GM19395 (cell line): ENCODE measurements around the gene SLC47A1.
"Not testable (repeated sequence)": the region's sequence is repeated elsewhere in the genome, so short reads cannot be mapped to it uniquely, and the experiment has no call there.

ENCODE experiments used
- ATAC-seq: cut with Tn5 transposase; IDR thresholded peaks from one replicate; pipeline ENCODE4 v1.9.1; 2021; ENCODE audit warnings: mild to moderate bottlenecking, moderate library complexity; ENCODE audit not compliant: unreplicated experiment

Gene SLC47A1

GRCh38 chr17:19519388-19520291 lies 14.0 kb upstream of the SLC47A1 start:
- not testable (repeated sequence) for ATAC-seq

DNA sequence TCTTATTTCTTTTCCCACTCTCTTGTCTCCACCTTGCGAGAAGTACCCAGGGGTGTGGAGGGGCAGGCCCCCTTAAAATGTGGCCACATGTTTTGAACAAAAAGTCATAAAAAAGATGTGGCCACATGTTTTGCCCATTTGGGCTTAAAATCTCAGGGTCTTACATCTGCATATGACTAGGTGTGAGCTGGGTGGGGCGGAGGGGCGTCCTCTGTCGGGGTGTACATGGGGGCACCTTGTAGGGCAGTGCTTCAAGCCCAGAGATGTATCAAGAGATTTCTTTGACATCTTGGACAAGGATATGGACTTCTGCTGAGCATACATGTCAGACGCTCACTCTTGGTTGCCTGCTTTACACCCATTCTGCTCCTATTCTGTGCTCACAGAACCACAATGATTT lies 13.0 kb upstream of the SLC47A1 start:
- ATAC-seq: no peak

DNA sequence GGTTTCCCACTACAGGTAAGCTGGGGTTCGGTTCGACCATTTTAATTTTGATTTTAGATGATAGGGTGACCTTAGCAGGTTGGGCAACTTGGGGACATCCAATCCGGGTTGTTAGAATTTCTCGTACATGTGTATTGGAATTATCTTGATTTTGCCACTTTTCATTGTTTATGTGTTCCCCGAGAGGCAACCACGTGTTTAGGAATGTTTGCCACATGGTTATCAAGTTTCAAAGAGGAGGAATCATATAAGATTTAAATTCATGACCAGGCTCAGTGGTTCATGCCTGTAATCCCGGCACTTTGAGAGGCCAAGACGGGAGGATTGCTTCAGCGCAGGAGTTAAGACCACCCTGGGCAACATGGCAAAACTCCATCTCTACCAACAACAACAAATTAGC lies 10.0 kb upstream of the SLC47A1 start:
- no peak for ATAC-seq

DNA sequence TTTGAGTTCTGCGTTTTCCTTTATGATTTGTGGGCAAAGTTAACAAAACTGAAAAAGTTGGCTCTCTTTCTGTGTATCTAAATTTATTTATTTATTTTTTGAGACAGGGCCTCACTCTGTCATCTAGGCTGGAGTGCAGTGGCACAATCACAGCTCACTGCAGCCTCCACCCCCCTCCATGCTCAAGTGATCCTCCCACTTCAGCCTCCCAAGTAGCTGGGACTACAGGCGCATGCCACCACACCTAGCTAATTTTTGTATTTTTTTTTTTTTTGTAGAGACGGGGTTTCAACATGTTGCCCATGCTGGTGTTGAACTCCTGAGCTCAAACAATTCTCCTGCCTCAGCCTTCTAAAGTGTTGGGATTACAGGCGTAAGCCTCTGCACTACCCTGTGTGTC lies 6.7 kb upstream of the SLC47A1 start:
- ATAC-seq: not testable (repeated sequence)

DNA sequence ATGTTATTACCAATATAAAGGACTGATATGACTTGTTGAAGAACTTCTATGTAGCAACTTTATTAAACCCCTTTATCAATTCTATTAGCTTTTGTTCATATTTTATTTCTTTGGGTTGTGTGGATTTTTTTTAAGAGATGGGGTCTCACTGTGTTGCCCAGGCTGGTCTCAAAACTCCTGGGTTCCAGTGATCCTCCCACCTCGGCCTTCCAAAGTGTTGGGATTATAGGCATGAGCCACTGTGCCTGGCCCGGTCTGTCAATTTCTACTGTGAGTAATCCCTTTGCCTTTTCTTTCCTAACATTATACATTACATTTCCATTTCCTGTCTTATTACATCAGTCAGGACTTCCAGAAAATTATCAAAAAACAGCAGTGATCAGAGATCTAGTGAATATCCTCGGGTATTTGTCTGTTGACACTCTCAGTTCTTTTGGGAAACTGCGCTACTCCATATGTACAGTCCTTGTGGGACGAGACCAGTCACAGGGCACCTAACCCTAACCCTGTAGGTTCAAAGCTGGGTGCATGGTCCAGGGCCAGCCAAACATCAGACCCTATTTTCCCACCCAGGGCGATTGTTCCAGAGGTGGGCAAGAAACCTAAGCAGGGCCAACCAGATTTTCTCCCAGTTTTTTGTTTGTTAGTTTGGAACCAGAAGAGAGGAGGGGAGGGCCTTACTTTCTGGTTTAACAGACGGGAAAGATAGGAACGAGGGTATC lies 1.7 kb upstream of the SLC47A1 start:
- no peak for ATAC-seq

GRCh38 chr17:19533036-19533717 lies 477 bp upstream of the SLC47A1 start:
- ATAC-seq: no peak

DNA sequence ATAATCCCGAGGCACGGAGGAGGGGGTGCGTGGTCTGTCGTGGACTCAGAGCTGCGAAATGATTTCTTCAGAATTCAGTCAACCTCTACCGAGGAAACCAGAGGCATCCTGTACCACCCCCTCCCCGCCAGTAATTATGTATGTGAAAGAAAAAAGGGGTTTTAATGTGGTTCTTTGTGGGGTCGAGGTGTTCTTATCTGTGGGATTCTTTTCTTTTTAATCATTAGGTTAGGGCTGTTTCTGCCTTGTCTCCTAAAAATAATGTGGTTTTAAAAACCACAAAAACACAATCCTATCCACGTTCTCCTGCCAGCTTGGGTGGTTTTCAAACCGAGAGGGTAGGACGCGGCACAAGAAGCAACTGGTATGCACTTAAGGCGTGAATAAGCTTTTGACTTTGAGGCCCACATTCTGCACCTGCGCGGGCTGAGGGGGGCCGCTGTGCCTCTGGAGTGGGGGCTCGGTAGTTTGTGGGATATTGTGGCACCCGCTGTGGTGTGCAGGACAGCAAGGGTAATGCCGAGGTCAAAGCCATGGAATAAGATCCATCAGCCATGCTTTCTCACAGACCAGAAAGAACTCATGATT lies 1.0 kb downstream of the SLC47A1 start:
- ATAC-seq: no peak

DNA sequence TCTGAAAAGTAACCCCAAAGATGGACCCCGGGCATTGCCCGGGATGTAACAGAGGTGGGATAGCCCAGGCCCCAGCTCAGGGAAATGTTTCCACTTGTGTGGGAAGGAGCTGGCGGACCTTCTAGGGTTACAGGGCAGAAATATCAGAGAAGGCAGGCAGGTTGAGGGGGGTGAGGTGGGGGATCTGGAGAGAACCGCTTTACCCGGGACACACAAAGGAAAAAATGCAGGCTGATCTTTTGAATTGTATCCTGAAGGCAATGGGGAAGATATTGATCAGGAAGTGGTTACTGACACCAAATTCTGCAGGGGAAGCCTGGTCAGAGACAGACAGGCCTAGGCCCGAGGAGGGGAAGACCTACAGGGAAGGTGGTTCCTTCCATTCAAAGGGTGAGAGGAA lies 3.5 kb downstream of the SLC47A1 start:
- ATAC-seq: no peak

GRCh38 chr17:19538095-19539039 lies 4.7 kb downstream of the SLC47A1 start:
- ATAC-seq: no peak

DNA sequence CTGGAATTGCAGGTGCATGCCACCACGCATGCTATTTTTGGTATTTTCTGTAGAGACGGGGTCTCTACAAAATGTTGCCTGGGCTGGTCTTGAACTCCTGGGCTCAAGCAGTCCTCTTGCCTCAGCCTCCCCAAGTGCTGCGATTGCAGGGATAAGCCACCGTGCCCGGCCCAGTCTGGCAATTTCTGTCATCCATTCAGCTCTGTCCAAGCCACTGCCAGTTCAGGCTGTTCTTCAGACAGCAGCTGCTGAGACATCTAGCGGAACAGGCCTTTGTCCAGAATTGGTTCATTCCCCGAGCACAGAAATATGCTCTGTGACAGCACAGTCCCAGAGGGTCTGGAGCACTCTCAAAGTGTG lies 5.4 kb downstream of the SLC47A1 start:
- no peak for ATAC-seq

GRCh38 chr17:19539841-19540311 lies 6.2 kb downstream of the SLC47A1 start:
- ATAC-seq: no peak

- ATAC-seq: no peak
These were observed 7.2 kb downstream of the SLC47A1 start for GRCh38 chr17:19540706-19541370.

GRCh38 chr17:19541445-19541844 lies 7.8 kb downstream of the SLC47A1 start:
- ATAC-seq: no peak

DNA sequence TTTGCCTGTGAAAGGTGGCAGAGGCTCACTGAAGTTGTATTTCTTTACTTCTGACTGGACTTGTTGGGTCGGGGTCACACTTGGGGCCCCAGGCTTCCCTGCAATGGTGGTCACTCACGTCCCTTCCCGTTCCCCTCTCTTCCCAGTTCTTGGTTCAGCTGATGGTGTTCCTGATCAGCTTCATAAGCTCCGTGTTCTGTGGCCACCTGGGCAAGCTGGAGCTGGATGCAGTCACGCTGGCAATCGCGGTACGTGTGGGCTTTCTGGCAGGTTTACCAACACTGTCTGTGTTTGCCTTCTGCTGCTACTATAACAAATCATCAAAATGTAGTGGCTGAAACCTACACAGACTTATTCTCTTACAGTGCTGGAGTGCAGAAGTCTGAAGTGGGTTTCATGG lies 8.6 kb downstream of the SLC47A1 start:
- no peak for ATAC-seq

- ATAC-seq: no peak
These were observed 10.7 kb downstream of the SLC47A1 start for GRCh38 chr17:19544366-19544765.

GRCh38 chr17:19546289-19547065 lies 12.8 kb downstream of the SLC47A1 start:
- no peak for ATAC-seq

DNA sequence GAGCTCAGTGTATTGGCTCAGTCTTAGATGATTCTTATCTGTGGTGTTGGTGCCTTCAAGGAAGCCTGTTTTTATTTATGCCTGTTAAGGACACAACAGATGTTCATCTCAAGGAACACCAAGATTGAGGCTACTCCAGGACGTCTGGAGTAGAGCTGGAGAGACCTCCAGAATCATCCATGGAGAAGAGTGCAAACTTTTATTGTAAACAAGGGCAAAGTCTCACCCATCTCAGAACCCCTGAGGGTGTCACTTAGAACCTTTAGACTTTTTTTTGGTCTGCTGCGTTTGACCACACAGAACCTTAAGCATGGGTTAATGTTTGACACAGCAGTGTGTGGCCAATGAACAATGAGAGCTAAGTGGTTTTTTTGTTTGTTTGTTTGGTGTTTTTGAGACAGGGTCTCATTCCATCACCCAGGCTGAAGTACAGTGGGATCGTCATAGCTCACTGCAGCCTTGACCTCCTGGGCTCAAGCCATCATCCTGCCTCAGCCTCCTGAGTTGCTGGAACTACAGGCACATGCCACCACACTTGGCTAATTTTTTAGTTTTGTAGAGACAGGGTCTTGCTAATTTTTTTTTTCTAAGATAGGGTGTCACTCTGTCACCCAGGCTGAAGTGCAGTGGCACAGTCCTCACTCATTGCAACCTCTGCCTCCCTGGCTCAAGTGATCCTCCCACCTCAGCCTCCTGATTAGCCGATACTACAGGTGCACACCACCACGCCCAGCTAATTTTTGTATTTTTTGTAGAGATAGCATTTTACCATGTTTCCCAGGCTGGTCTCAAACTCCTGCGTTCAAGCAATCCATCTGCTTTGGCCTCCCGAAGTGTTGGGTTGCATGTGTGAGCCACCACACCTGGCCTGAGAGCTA lies 16.3 kb downstream of the SLC47A1 start:
- no peak for ATAC-seq

- ATAC-seq: no peak
These were observed 17.5 kb downstream of the SLC47A1 start for GRCh38 chr17:19551165-19551564.
